ENCODE results near the gene DNAL1. TPM values are rescaled to one million over a fixed set of nuclear protein-coding genes. Genes with fewer than 3 reads are reported as not detected.

The DNAL1 gene
- total RNA-seq, 1 experiment from 2014 or later: 14.6 TPM

DNA sequence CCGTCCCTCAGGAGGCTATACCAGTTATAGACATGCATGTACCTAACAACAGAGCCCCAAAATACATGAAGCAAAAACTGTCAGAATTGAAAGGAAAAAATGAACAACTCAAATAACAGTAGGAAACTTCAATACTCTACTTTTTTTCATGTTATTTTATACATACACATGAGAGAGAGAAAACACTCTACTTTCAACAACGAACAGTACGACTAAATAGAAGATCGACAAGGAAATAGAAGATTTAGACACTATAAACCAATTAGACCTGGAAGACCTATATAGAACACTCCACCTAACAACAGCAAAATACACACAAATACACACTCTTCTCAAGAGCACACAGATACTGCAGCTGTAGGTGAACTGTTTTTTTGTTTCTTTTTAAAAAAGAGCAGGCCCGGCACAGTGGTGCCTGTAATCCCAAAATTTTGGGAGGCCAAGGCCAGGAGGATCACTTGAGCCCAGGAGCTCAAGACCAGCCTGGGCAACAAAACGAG is 104.1 kb downstream of the DNAL1 start:
- peaks cover 100% of the 10 kb centered on the region for H3K79me2 ChIP-seq (ENCODE audit: insufficient read depth, low read length)
- ChIA-PET RAD21 (ENCODE audit: low non-redundant PET in 1 of 2, low total read pairs in 2 of 2, uncharacterized antibody in 2 of 2, unreplicated experiment in 2 of 2) (interaction anchor here (0.6 kb wide), 2 partner anchors 8 to 70 kb away, joined by 3 read pairs; no protein-coding TSS in a partner anchor), POLR2A (interaction anchor here (1.1 kb wide), 1 partner anchor 11 kb away, joined by 3 read pairs; a partner anchor contains a TSS), CTCF (interaction anchor here (1.3 kb wide), 1 partner anchor 10 kb away, joined by 3 read pairs; no protein-coding TSS in a partner anchor)
- H3K36me3 ChIP-seq (ENCODE audit: control insufficient read depth in 1 of 2, insufficient read depth in 2 of 2, low read length in 2 of 2): no peaks in the 10 kb centered on the region
- no peaks in the 10 kb centered on the region for H3K9me3 ChIP-seq (ENCODE audit: control insufficient read depth in 1 of 2, insufficient read depth in 1 of 2, low read depth in 1 of 2, low read length in 2 of 2)
- no TSS peak for BruUV-seq (replicated peaks)
- no peak for TF ChIP-seq ZNF274 (IDR thresholded peaks at IDR 0.05; ENCODE audit: low read depth, low read length)
- H2AFZ ChIP-seq (ENCODE audit: low read depth, low read length, poor library complexity, severe bottlenecking): no peak overlapping the region
- no peaks in the 10 kb centered on the region for H3K9me2 ChIP-seq (ENCODE audit: insufficient read depth)
- no peak overlapping the region for H3K4me3 ChIP-seq (replicated peaks in 1 of 2; ENCODE audit: low read depth in 1 of 2, low read length in 2 of 2)
- no peak overlapping the region for H3K9ac ChIP-seq (ENCODE audit: low read length)
- H3K4me1 ChIP-seq (ENCODE audit: control insufficient read depth in 1 of 2, insufficient read depth in 2 of 2, low read length in 2 of 2): peaks cover 41 to 63% of the 10 kb centered on the region in 2 experiments
- intact Hi-C loops (cut with micrococcal nuclease): no loop called here
- H3K27me3 ChIP-seq (ENCODE audit: insufficient read depth, low read length): no peaks in the 10 kb centered on the region
- DNase-seq (ENCODE audit: low read depth, low spot score) (no peak), ATAC-seq (no peak)
- no peak overlapping the region for H3K27ac ChIP-seq (ENCODE audit: low read depth, low read length)
- H3K4me2 ChIP-seq (ENCODE audit: low read length): no peak overlapping the region
- no peaks in the 10 kb centered on the region for H4K20me1 ChIP-seq (ENCODE audit: insufficient read depth)

DNA sequence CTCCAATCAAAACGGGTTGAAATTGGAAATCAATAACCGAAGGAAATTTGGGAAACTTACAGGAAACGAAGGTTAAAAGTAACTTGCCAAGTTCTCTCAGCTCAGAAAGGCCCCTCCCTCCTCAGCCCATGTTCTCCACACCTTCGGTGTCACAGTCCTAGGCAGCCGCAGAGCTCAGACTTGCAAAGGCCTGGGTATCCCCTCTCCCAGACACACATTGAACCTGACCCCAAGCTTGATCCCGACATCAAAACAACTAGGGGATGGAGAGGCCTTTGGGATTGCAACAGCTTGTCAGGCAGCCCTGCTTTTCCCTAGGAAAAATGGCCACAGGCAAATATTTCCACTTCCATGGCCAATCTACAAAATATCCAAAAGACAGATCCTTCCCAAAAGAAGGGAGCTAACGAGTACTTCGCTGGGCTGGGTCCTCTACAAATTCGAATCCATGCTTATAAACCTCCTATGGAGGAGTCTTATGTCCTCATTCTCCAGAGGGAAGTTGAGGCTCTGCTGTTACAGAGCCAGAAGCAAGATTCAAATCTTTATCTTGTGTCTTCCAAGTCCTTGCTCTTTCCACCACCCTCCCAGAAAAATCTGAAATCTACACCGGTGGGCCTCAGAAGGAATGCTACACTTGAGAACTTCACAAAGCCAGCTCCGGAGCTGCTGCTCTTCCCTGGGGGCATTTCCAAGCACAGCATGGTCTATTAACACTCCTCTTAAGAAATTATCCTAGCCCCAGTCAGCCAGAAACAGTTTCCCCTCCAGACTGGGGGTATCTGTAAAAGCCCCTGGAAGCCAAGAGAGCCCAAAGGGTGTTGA is 105.1 kb downstream of the DNAL1 start:
- no peak overlapping the region for H3K4me3 ChIP-seq (replicated peaks in 1 of 2; ENCODE audit: low read depth in 1 of 2, low read length in 2 of 2)
- ChIA-PET RAD21 (ENCODE audit: low non-redundant PET in 1 of 2, low total read pairs in 2 of 2, uncharacterized antibody in 2 of 2, unreplicated experiment in 2 of 2) (interaction anchor here (0.6 to 0.7 kb wide), 3 partner anchors 9 to 69 kb away, joined by 3 read pairs; no protein-coding TSS in a partner anchor), CTCF (interaction anchor here (1.4 kb wide), 1 partner anchor 9 kb away, joined by 6 read pairs; no protein-coding TSS in a partner anchor), POLR2A (interaction anchor here (0.9 to 1.1 kb wide), 2 partner anchors 9 to 10 kb away, joined by 3 read pairs; a partner anchor contains a TSS)
- no peaks in the 10 kb centered on the region for H4K20me1 ChIP-seq (ENCODE audit: insufficient read depth)
- no peaks in the 10 kb centered on the region for H3K9me3 ChIP-seq (ENCODE audit: control insufficient read depth in 1 of 2, insufficient read depth in 1 of 2, low read depth in 1 of 2, low read length in 2 of 2)
- no peak for DNase-seq (ENCODE audit: low read depth, low spot score)
- intact Hi-C loops (cut with micrococcal nuclease): no loop called here
- ATAC-seq: no peak
- H3K79me2 ChIP-seq (ENCODE audit: insufficient read depth, low read length): peaks cover 100% of the 10 kb centered on the region
- H3K36me3 ChIP-seq (ENCODE audit: control insufficient read depth in 1 of 2, insufficient read depth in 2 of 2, low read length in 2 of 2): no peaks in the 10 kb centered on the region
- H3K4me2 ChIP-seq (ENCODE audit: low read length): no peak overlapping the region
- BruUV-seq (replicated peaks): no TSS peak
- peaks cover 42 to 62% of the 10 kb centered on the region in 2 experiments for H3K4me1 ChIP-seq (ENCODE audit: control insufficient read depth in 1 of 2, insufficient read depth in 2 of 2, low read length in 2 of 2)
- H3K27me3 ChIP-seq (ENCODE audit: insufficient read depth, low read length): no peaks in the 10 kb centered on the region
- no peaks in the 10 kb centered on the region for H3K9me2 ChIP-seq (ENCODE audit: insufficient read depth)
- TF ChIP-seq, protein P1, sequence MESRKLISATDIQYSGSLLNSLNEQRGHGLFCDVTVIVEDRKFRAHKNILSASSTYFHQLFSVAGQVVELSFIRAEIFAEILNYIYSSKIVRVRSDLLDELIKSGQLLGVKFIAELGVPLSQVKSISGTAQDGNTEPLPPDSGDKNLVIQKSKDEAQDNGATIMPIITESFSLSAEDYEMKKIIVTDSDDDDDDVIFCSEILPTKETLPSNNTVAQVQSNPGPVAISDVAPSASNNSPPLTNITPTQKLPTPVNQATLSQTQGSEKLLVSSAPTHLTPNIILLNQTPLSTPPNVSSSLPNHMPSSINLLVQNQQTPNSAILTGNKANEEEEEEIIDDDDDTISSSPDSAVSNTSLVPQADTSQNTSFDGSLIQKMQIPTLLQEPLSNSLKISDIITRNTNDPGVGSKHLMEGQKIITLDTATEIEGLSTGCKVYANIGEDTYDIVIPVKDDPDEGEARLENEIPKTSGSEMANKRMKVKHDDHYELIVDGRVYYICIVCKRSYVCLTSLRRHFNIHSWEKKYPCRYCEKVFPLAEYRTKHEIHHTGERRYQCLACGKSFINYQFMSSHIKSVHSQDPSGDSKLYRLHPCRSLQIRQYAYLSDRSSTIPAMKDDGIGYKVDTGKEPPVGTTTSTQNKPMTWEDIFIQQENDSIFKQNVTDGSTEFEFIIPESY (IDR thresholded peaks at IDR 0.05; ENCODE audit: extremely low read depth, insufficient replicate concordance, low read length): no peak
- TF ChIP-seq EGR1 (IDR thresholded peaks at IDR 0.05; ENCODE audit: low read depth) (no peak), CEBPB (IDR thresholded peaks at IDR 0.05; ENCODE audit: low read depth) (no peak), EZH2 (IDR thresholded peaks at IDR 0.05) (no peak), FOSL1 (IDR thresholded peaks at IDR 0.05; ENCODE audit: low read depth) (no peak), JUND (IDR thresholded peaks at IDR 0.05) (no peak), POLR2A (IDR thresholded peaks at IDR 0.05; ENCODE audit: borderline replicate concordance, extremely low read depth, insufficient read depth, insufficient read length) (no peak), POLR2AphosphoS5 (IDR thresholded peaks at IDR 0.05; ENCODE audit: low read depth, low read length) (no peak)
- TF ChIP-seq, protein P2, sequence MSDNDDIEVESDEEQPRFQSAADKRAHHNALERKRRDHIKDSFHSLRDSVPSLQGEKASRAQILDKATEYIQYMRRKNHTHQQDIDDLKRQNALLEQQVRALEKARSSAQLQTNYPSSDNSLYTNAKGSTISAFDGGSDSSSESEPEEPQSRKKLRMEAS (IDR thresholded peaks at IDR 0.05): no peak
- TF ChIP-seq, protein P3, sequence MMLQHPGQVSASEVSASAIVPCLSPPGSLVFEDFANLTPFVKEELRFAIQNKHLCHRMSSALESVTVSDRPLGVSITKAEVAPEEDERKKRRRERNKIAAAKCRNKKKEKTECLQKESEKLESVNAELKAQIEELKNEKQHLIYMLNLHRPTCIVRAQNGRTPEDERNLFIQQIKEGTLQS (IDR thresholded peaks at IDR 0.05): no peak
- TF ChIP-seq, protein P4, sequence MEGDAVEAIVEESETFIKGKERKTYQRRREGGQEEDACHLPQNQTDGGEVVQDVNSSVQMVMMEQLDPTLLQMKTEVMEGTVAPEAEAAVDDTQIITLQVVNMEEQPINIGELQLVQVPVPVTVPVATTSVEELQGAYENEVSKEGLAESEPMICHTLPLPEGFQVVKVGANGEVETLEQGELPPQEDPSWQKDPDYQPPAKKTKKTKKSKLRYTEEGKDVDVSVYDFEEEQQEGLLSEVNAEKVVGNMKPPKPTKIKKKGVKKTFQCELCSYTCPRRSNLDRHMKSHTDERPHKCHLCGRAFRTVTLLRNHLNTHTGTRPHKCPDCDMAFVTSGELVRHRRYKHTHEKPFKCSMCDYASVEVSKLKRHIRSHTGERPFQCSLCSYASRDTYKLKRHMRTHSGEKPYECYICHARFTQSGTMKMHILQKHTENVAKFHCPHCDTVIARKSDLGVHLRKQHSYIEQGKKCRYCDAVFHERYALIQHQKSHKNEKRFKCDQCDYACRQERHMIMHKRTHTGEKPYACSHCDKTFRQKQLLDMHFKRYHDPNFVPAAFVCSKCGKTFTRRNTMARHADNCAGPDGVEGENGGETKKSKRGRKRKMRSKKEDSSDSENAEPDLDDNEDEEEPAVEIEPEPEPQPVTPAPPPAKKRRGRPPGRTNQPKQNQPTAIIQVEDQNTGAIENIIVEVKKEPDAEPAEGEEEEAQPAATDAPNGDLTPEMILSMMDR (IDR thresholded peaks at IDR 0.05 in 2 of 3, conservative IDR thresholded peaks at IDR 0.05 in 1 of 3; ENCODE audit: borderline replicate concordance in 1 of 3, insufficient read depth in 1 of 3, low read depth in 2 of 3, low read length in 2 of 3): no peak
- no peak overlapping the region for H2AFZ ChIP-seq (ENCODE audit: low read depth, low read length, poor library complexity, severe bottlenecking)
- no peak overlapping the region for H3K27ac ChIP-seq (ENCODE audit: low read depth, low read length)
- no peak overlapping the region for H3K9ac ChIP-seq (ENCODE audit: low read length)
